H9 (cell line): ENCODE data around the gene FBXO42. TPM values are rescaled to one million over a fixed set of nuclear protein-coding genes. Genes with fewer than 3 reads are reported as not detected.

Experiments
- DNase-seq: peaks from one replicate; pipeline ENCODE4 v3.0.0-alpha.2; 2017
- H2AFZ ChIP-seq: one replicate; pipeline ENCODE4 v1.6.1; 2013; ENCODE audit warnings: mild to moderate bottlenecking, low read length, control low read depth, moderate library complexity
- H2AK5ac ChIP-seq: 2 replicates; pipeline ENCODE4 v1.6.1; 2013; ENCODE audit warnings: low read length, control low read depth, mixed read lengths; ENCODE audit not compliant: insufficient read length
- H2BK120ac ChIP-seq: one replicate; pipeline ENCODE4 v1.6.1; 2013; ENCODE audit warnings: low read depth, mild to moderate bottlenecking, low read length, control low read depth, inconsistent platforms; ENCODE audit not compliant: poor library complexity, severe bottlenecking
- H2BK12ac ChIP-seq: 2 replicates; pipeline ENCODE4 v1.6.1; 2013; ENCODE audit warnings: low read length, control low read depth, mixed read lengths, low read depth; ENCODE audit not compliant: insufficient read length
- H2BK15ac ChIP-seq: 2 replicates; pipeline ENCODE4 v1.6.1; 2013; ENCODE audit warnings: low read depth, low read length, control low read depth
- H2BK20ac ChIP-seq: one replicate; pipeline ENCODE4 v1.6.1; 2013; ENCODE audit warnings: low read depth, mild to moderate bottlenecking, low read length, control low read depth, inconsistent platforms; ENCODE audit not compliant: poor library complexity, severe bottlenecking
- H2BK5ac ChIP-seq: 2 replicates; pipeline ENCODE4 v1.6.1; 2013; ENCODE audit warnings: low read length, control low read depth, mixed read lengths; ENCODE audit not compliant: insufficient read length
- H3K14ac ChIP-seq: 2 replicates; pipeline ENCODE4 v1.6.1; 2013; ENCODE audit warnings: low read length, control low read depth; ENCODE audit not compliant: insufficient read depth
- H3K18ac ChIP-seq: 2 replicates; pipeline ENCODE4 v1.6.1; 2013; ENCODE audit warnings: low read depth, mild to moderate bottlenecking, mixed read lengths, low read length, control low read depth; ENCODE audit not compliant: insufficient read length
- H3K23ac ChIP-seq: 2 replicates; pipeline ENCODE4 v1.6.1; 2013; ENCODE audit warnings: low read length, control low read depth, mixed read lengths, low read depth; ENCODE audit not compliant: insufficient read length
- H3K23me2 ChIP-seq: 2 replicates; pipeline ENCODE4 v1.6.1; 2013; ENCODE audit warnings: low read depth, mild to moderate bottlenecking, mixed read lengths, low read length, control low read depth; ENCODE audit not compliant: insufficient read length, poor library complexity, severe bottlenecking
- H3K27ac ChIP-seq: 2 replicates; pipeline ENCODE4 v1.5.1; 2013; ENCODE audit warnings: low read length, control low read depth, mixed read lengths, low read depth; ENCODE audit not compliant: insufficient read length
- H3K27me3 ChIP-seq: 2 replicates; pipeline ENCODE4 v1.6.1; 2013; ENCODE audit warnings: low read length, control low read depth, inconsistent platforms; ENCODE audit not compliant: insufficient read depth
- H3K4ac ChIP-seq: 2 replicates; pipeline ENCODE4 v1.6.1; 2013; ENCODE audit warnings: low read depth, mild to moderate bottlenecking, control low read depth, inconsistent platforms, low read length, moderate library complexity
- H3K4me1 ChIP-seq: 2 replicates; pipeline ENCODE4 v1.6.1; 2013; ENCODE audit warnings: low read length, control low read depth, inconsistent platforms; ENCODE audit not compliant: insufficient read depth
- H3K4me2 ChIP-seq: 2 replicates; pipeline ENCODE4 v1.6.1; 2013; ENCODE audit warnings: low read length, control low read depth, mixed read lengths; ENCODE audit not compliant: insufficient read length, insufficient read depth
- H3K56ac ChIP-seq: 2 replicates; pipeline ENCODE4 v1.6.1; 2013; ENCODE audit warnings: low read depth, mild to moderate bottlenecking, mixed read lengths, low read length, control low read depth; ENCODE audit not compliant: insufficient read length
- H3K79me1 ChIP-seq: 2 replicates; pipeline ENCODE4 v1.6.1; 2013; ENCODE audit warnings: low read depth, mild to moderate bottlenecking, moderate library complexity, low read length, control low read depth, inconsistent platforms; ENCODE audit not compliant: insufficient read depth, poor library complexity, severe bottlenecking
- H3K79me2 ChIP-seq: 2 replicates; pipeline ENCODE4 v1.6.1; 2013; ENCODE audit warnings: low read length, control low read depth, inconsistent platforms; ENCODE audit not compliant: insufficient read depth
- H3K9ac ChIP-seq: 2 replicates; pipeline ENCODE4 v1.6.1; 2013; ENCODE audit warnings: low read length, control low read depth, mixed read lengths; ENCODE audit not compliant: insufficient read length; ENCODE audit errors: extremely low read depth
- H3K9me3 ChIP-seq: one replicate; pipeline ENCODE4 v1.6.1; 2013; ENCODE audit warnings: low read depth, low read length, inconsistent platforms; ENCODE audit not compliant: control insufficient read depth
- H3T11ph ChIP-seq: one replicate; pipeline ENCODE4 v1.6.1; 2013; ENCODE audit warnings: mild to moderate bottlenecking, low read length, control low read depth, inconsistent platforms
- H4K20me1 ChIP-seq: one replicate; pipeline ENCODE4 v1.6.1; 2013; ENCODE audit not compliant: control insufficient read depth, insufficient read length, insufficient read depth
- H4K5ac ChIP-seq: 2 replicates; pipeline ENCODE4 v1.6.1; 2013; ENCODE audit warnings: low read depth, mild to moderate bottlenecking, mixed read lengths, low read length, control low read depth; ENCODE audit not compliant: insufficient read length
- H4K8ac ChIP-seq: replicated peaks from 2 replicates; pipeline ENCODE4 v1.6.1; 2013; ENCODE audit warnings: low read length, control low read depth, mixed read lengths, low read depth; ENCODE audit not compliant: insufficient read length
- H4K91ac ChIP-seq: 2 replicates; pipeline ENCODE4 v1.6.1; 2013; ENCODE audit warnings: low read depth, mild to moderate bottlenecking, moderate library complexity, mixed read lengths, low read length, control low read depth; ENCODE audit not compliant: insufficient read length
- H3K27ac Mint-ChIP-seq, 3 experiments: 2 replicates in 2 of 3; 3 replicates in 1 of 3; pipeline ENCODE4 v1.8.0; 2020 to 2021; ENCODE audit warnings: mixed read lengths in 3 of 3, mild to moderate bottlenecking in 1 of 3, moderate library complexity in 1 of 3
- H3K27me3 Mint-ChIP-seq: 2 replicates; pipeline ENCODE4 v1.8.0; 2021; ENCODE audit warnings: low read depth, mild to moderate bottlenecking, moderate library complexity, mixed read lengths
- H3K36me3 Mint-ChIP-seq, 3 experiments: 2 replicates in 2 of 3; 3 replicates in 1 of 3; pipeline ENCODE4 v1.8.0; 2020 to 2021; ENCODE audit warnings: low read depth in 3 of 3, mixed read lengths in 3 of 3; ENCODE audit not compliant: insufficient read depth in 1 of 3
- H3K4me1 Mint-ChIP-seq, 2 experiments: 2 replicates each; pipeline ENCODE4 v1.8.0; 2020; ENCODE audit warnings: mixed read lengths in 2 of 2
- H3K4me3 Mint-ChIP-seq, 2 experiments: 2 replicates in 1 of 2; 3 replicates in 1 of 2; pipeline ENCODE4 v1.8.0; 2020 to 2021; ENCODE audit warnings: mild to moderate bottlenecking in 2 of 2, mixed read lengths in 2 of 2, moderate library complexity in 1 of 2
- H3K9me3 Mint-ChIP-seq, 2 experiments: 2 replicates in 1 of 2; 3 replicates in 1 of 2; pipeline ENCODE4 v1.8.0; 2020; ENCODE audit warnings: mild to moderate bottlenecking in 2 of 2, mixed read lengths in 2 of 2, moderate library complexity in 1 of 2
- CTCF ChIP-seq: fragments of 200-600 bp; sonication (generic); conservative IDR thresholded peaks from 3 replicates; pipeline ENCODE4 v1.8.0; 2021; ENCODE audit warnings: antibody characterized with exemption, mild to moderate bottlenecking
- WGBS: extraction: QIAGEN DNeasy Blood & Tissue Kit; methylation state at CpG from one replicate; pipeline ENCODE4 v1.1.7; 2013; ENCODE audit warnings: missing lambda C conversion rate, low lambda C conversion rate, mixed read lengths; ENCODE audit not compliant: insufficient read length; ENCODE audit errors: extremely low coverage; 5-methylcytosine and 5-hydroxymethylcytosine counted together
- total RNA-seq: library from RNA; stranded (reverse); gene quantifications from 2 replicates; pipeline ENCODE4 v1.2.1, GENCODE V29; 2021

Gene FBXO42
- total RNA-seq, 1 experiment from 2014 or later, result 17.4 TPM

- Histone ChIP-seq H4K8ac (no peak overlapping the region), H3K56ac (no peak overlapping the region), H3K4me2 (no peak overlapping the region), H2BK20ac (no peak overlapping the region), H4K5ac (no peak overlapping the region), H4K91ac (no peak overlapping the region), H3K4ac (no peak overlapping the region), H3K4me1 (peaks cover 4% of the 10 kb centered on the region; the same call in 1 of the 2 replicates), H3K27me3 (no peaks in the 10 kb centered on the region), H3K79me2 (no peaks in the 10 kb centered on the region; the same call in 1 of the 2 replicates), H2BK120ac (no peak overlapping the region), H2BK5ac (no peak overlapping the region), H2AFZ (no peak overlapping the region), H2AK5ac (no peak overlapping the region), H3K18ac (no peak overlapping the region), H3K14ac (no peak overlapping the region), H3K23ac (no peak overlapping the region), H3T11ph (no peak overlapping the region), H3K9ac (no peak overlapping the region), H4K20me1 (no peaks in the 10 kb centered on the region), H2BK15ac (no peak overlapping the region), H3K79me1 (no peaks in the 10 kb centered on the region), H3K27ac (no peak overlapping the region), H2BK12ac (no peak overlapping the region), H3K9me3 (no peaks in the 10 kb centered on the region), H3K23me2 (no peaks in the 10 kb centered on the region)
- peaks cover 5 to 12% of the 10 kb centered on the region in 2 experiments for H3K4me1 Mint-ChIP-seq
- H3K27me3 Mint-ChIP-seq, result 0 out of 2 replicates have a peak, but pooled peaks cover 2% of the 10 kb centered on the region
- H3K27ac Mint-ChIP-seq, result peak overlapping the region in 1 of 3 experiments; percentile 11; a peak in 1 of 7 replicates
- no peak overlapping the region for H3K4me3 Mint-ChIP-seq
- no peaks in the 10 kb centered on the region for H3K9me3 Mint-ChIP-seq
- DNase-seq, result no peak
- WGBS, result no CpG with 5 or more reads among the region's 3 CpGs
- peak; percentile 24; the same call in 2 of the 3 replicates for TF ChIP-seq CTCF
- peaks cover 1 to 23% (median 20%) of the 10 kb centered on the region in 3 experiments; a peak in 6 of 7 replicates for H3K36me3 Mint-ChIP-seq
Measured at GRCh38 chr1:16289959-16290358, 62.3 kb downstream of the FBXO42 start.
